Lung microvascular endothelial cell (primary cell): ENCODE measurements around the gene SH3TC2. TPM values are rescaled to one million over a fixed set of nuclear protein-coding genes. Genes with fewer than 3 reads are reported as not detected.

Experiments
- DNase-seq, 2 donors: peaks; one replicate each; pipeline versions ENCODE4 v3.0.0 to v3.0.0-alpha.2; 2010; ENCODE audit warnings: low read depth in 2 of 2
- total RNA-seq: library from RNA; depleted of rRNA; stranded (reverse); fragments of >200 nt; gene quantifications from 2 replicates; pipeline ENCODE4 v1.2.1, GENCODE V29; 2014

The SH3TC2 gene
- total RNA-seq, 1 donor from 2014 or later, result 4.0 TPM

GRCh38 chr5:149028984-149029383 is 33.9 kb downstream of the SH3TC2 start:
- DNase-seq, result peak; percentile 54 to 56

- DNase-seq, result no peak
Measured at GRCh38 chr5:149028161-149028560, 34.7 kb downstream of the SH3TC2 start.

- no peak for DNase-seq
Measured at GRCh38 chr5:149027636-149028035, 35.2 kb downstream of the SH3TC2 start.

- DNase-seq, result no peak
Measured at GRCh38 chr5:149024943-149025342, 37.9 kb downstream of the SH3TC2 start.

GRCh38 chr5:149024477-149024876 is 38.4 kb downstream of the SH3TC2 start:
- DNase-seq, result peak in 1 of 2 donors; percentile 58

- no peak for DNase-seq
Measured at GRCh38 chr5:149022200-149022599, 40.7 kb downstream of the SH3TC2 start.

GRCh38 chr5:149019679-149020078 is 43.2 kb downstream of the SH3TC2 start:
- DNase-seq, result peak in 1 of 2 donors; percentile 74

GRCh38 chr5:149018909-149019443 is 43.9 kb downstream of the SH3TC2 start:
- peak in 1 of 2 donors; percentile 76 for DNase-seq

- no peak for DNase-seq
Measured at GRCh38 chr5:149017636-149018035, 45.2 kb downstream of the SH3TC2 start.

GRCh38 chr5:149015561-149015960 is 47.3 kb downstream of the SH3TC2 start:
- peak; percentile 76 to 88 for DNase-seq

GRCh38 chr5:149015126-149015525 is 47.7 kb downstream of the SH3TC2 start:
- DNase-seq, result peak in 1 of 2 donors; percentile 59

GRCh38 chr5:149014571-149015031 is 48.3 kb downstream of the SH3TC2 start:
- no peak for DNase-seq

GRCh38 chr5:149013796-149014195 is 49.1 kb downstream of the SH3TC2 start:
- DNase-seq, result no peak

GRCh38 chr5:149012350-149012749 is 50.5 kb downstream of the SH3TC2 start:
- DNase-seq, result no peak

- DNase-seq, result no peak
Measured at GRCh38 chr5:149011728-149012127, 51.1 kb downstream of the SH3TC2 start.

- DNase-seq, result no peak
Measured at GRCh38 chr5:149011084-149011483, 51.8 kb downstream of the SH3TC2 start.

GRCh38 chr5:149007174-149007573 is 55.7 kb downstream of the SH3TC2 start:
- no peak for DNase-seq

GRCh38 chr5:149006426-149006825 is 56.4 kb downstream of the SH3TC2 start:
- no peak for DNase-seq

- DNase-seq, result peak in 1 of 2 donors; percentile 47
Measured at GRCh38 chr5:149005077-149005892, 57.6 kb downstream of the SH3TC2 start.

GRCh38 chr5:149004559-149004958 is 58.3 kb downstream of the SH3TC2 start:
- no peak for DNase-seq

- peak in 1 of 2 donors; percentile 68 for DNase-seq
Measured at GRCh38 chr5:149002761-149003689, 59.8 kb downstream of the SH3TC2 start.

GRCh38 chr5:149002053-149002452 is 60.8 kb downstream of the SH3TC2 start:
- DNase-seq, result peak; percentile 78 to 96
